HG02588 (cell line): ENCODE results near the gene PIH1D2.
"Not testable (repeated sequence)": the region's sequence is repeated elsewhere in the genome, so short reads cannot be mapped to it uniquely, and the experiment has no call there.

Experiments used
- ATAC-seq: cut with Tn5 transposase; IDR thresholded peaks from one replicate; pipeline ENCODE4 v1.9.1; 2021; ENCODE audit warnings: mild to moderate bottlenecking, moderate library complexity; ENCODE audit not compliant: unreplicated experiment

PIH1D2 gene

GRCh38 chr11:112073941-112074811, at the start of gene PIH1D2, which contains the start of gene NKAPD1:
Gene PIH1D2, minus strand, starts transcription at chr11:112074017. Its CDS starts 843 bp downstream, at chr11:112073174.
Gene NKAPD1, plus strand, starts transcription at chr11:112074299. Its CDS starts 1,276 bp downstream, at chr11:112075575.
- peak; percentile 90 for ATAC-seq

- ATAC-seq, result no peak
Observed at GRCh38 chr11:112123129-112123528, 49.3 kb upstream of the PIH1D2 start.

GRCh38 chr11:112121981-112122615, 48.3 kb upstream of the PIH1D2 start:
- ATAC-seq, result no peak

GRCh38 chr11:112118176-112118575, 44.4 kb upstream of the PIH1D2 start:
- no peak for ATAC-seq

GRCh38 chr11:112115386-112115785, 41.6 kb upstream of the PIH1D2 start:
- no peak for ATAC-seq

GRCh38 chr11:112114460-112114859, 40.6 kb upstream of the PIH1D2 start:
- ATAC-seq, result no peak

GRCh38 chr11:112113539-112114457, 40.0 kb upstream of the PIH1D2 start:
- no peak for ATAC-seq

GRCh38 chr11:112106070-112106469, 32.3 kb upstream of the PIH1D2 start:
- no peak for ATAC-seq

GRCh38 chr11:112103446-112103845, 29.6 kb upstream of the PIH1D2 start:
- ATAC-seq, result no peak

- no peak for ATAC-seq
Observed at GRCh38 chr11:112100462-112100861, 26.6 kb upstream of the PIH1D2 start.

GRCh38 chr11:112097734-112098528, 24.1 kb upstream of the PIH1D2 start:
- no peak for ATAC-seq

GRCh38 chr11:112096194-112096593, 22.4 kb upstream of the PIH1D2 start:
- ATAC-seq, result no peak

- ATAC-seq, result not testable (repeated sequence)
Observed at GRCh38 chr11:112095302-112095701, 21.5 kb upstream of the PIH1D2 start.

GRCh38 chr11:112087212-112087611, 13.4 kb upstream of the PIH1D2 start:
- ATAC-seq, result no peak

- peak; percentile 88 for ATAC-seq
Observed at GRCh38 chr11:112086422-112087191, 12.8 kb upstream of the PIH1D2 start, which contains the start of the genes SDHD and TIMM8B. Gene SDHD, plus strand, starts transcription at chr11:112086873. Its CDS starts 35 bp downstream, at chr11:112086908. Gene TIMM8B, minus strand, starts transcription at chr11:112086756. Its CDS starts 33 bp downstream, at chr11:112086723.

GRCh38 chr11:112085822-112086421, 12.1 kb upstream of the PIH1D2 start:
- peak; percentile 27 for ATAC-seq

GRCh38 chr11:112082729-112083128, 8.9 kb upstream of the PIH1D2 start:
- ATAC-seq, result no peak

GRCh38 chr11:112062923-112063322, 10.9 kb downstream of the PIH1D2 start:
- no peak for ATAC-seq

- ATAC-seq, result no peak
Observed at GRCh38 chr11:112058103-112058502, 15.7 kb downstream of the PIH1D2 start.
